HG02623 (cell line): Measurements from ENCODE around the gene PWWP2A.

Source experiments
- ATAC-seq: cut with Tn5 transposase; IDR thresholded peaks from one replicate; pipeline ENCODE4 v1.9.1; 2021; ENCODE audit warnings: moderate library complexity; ENCODE audit not compliant: unreplicated experiment

Gene PWWP2A

GRCh38 chr5:160133071-160133917 is 14.0 kb upstream of the PWWP2A start:
- ATAC-seq, result no peak

GRCh38 chr5:160129841-160130240 is 10.6 kb upstream of the PWWP2A start:
- no peak for ATAC-seq

- ATAC-seq, result no peak
These were observed 9.4 kb upstream of the PWWP2A start for GRCh38 chr5:160128632-160129031.

GRCh38 chr5:160119905-160120266 is 636 bp upstream of the PWWP2A start:
- no peak for ATAC-seq

GRCh38 chr5:160118349-160119141 is 705 bp downstream of the PWWP2A start:
- peak; percentile 15 for ATAC-seq

GRCh38 chr5:160116991-160117390 is 2.3 kb downstream of the PWWP2A start:
- no peak for ATAC-seq

- ATAC-seq, result no peak
These were observed 11.1 kb downstream of the PWWP2A start for GRCh38 chr5:160108124-160108523.

- ATAC-seq, result peak; percentile 86
These were observed 13.4 kb downstream of the PWWP2A start for GRCh38 chr5:160105686-160106360.

GRCh38 chr5:160097991-160098390 is 21.3 kb downstream of the PWWP2A start:
- no peak for ATAC-seq

GRCh38 chr5:160096178-160096577 is 23.1 kb downstream of the PWWP2A start:
- ATAC-seq, result no peak

- ATAC-seq, result peak; percentile 50
These were observed 26.1 kb downstream of the PWWP2A start for GRCh38 chr5:160092960-160093707.

- ATAC-seq, result no peak
These were observed 26.7 kb downstream of the PWWP2A start for GRCh38 chr5:160092514-160092913.

GRCh38 chr5:160090059-160090458 is 29.2 kb downstream of the PWWP2A start:
- no peak for ATAC-seq

- ATAC-seq, result no peak
These were observed 29.7 kb downstream of the PWWP2A start for GRCh38 chr5:160089531-160089930.

GRCh38 chr5:160088805-160089204 is 30.4 kb downstream of the PWWP2A start:
- ATAC-seq, result no peak

- ATAC-seq, result no peak
These were observed 32.1 kb downstream of the PWWP2A start for GRCh38 chr5:160087199-160087598.

GRCh38 chr5:160084144-160084543 is 35.1 kb downstream of the PWWP2A start:
- ATAC-seq, result no peak

GRCh38 chr5:160083501-160083900 is 35.7 kb downstream of the PWWP2A start:
- ATAC-seq, result no peak

- ATAC-seq, result no peak
These were observed 36.4 kb downstream of the PWWP2A start for GRCh38 chr5:160082614-160083500.

- ATAC-seq, result no peak
These were observed 37.8 kb downstream of the PWWP2A start for GRCh38 chr5:160081495-160081894.
